PC-9 (cell line): Measurements from ENCODE around the gene ADISSP.
"Not testable (repeated sequence)": the region's sequence is repeated elsewhere in the genome, so short reads cannot be mapped to it uniquely, and the experiment has no call there.

ENCODE experiments used
- EZH2 ChIP-seq: fragments of 200-600 bp; sonication (generic); IDR thresholded peaks from 2 replicates; pipeline ENCODE4 v1.8.0; 2017; ENCODE audit warnings: antibody characterized with exemption, low read depth
- TF ChIP-seq, protein P1 (sequence below): fragments of 200-600 bp; sonication (generic); conservative IDR thresholded peaks from 2 replicates; pipeline ENCODE4 v1.6.1; 2017; ENCODE audit warnings: mixed run types, antibody characterized with exemption, mild to moderate bottlenecking, moderate library complexity

DNA sequence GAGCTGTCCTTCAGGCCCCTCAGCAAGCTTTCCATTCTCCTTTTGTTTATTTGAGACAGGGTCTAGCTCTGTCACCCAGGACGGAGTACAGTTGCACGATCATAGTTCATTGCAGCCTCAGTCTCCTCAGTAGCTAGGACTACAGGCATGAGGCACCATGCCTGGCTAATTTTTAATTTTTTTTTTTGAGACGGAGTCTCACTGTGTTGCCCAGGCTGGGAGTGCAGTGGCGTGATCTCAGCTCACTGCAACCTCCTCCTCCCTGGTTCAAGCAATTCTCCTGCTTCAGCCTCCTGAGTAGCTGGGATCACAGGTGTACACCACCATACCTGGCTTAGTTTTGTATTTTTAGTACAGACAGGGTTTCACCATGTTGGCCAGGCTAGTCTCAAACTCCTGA lies 21.6 kb upstream of the ADISSP start:
- TF ChIP-seq, protein P1, sequence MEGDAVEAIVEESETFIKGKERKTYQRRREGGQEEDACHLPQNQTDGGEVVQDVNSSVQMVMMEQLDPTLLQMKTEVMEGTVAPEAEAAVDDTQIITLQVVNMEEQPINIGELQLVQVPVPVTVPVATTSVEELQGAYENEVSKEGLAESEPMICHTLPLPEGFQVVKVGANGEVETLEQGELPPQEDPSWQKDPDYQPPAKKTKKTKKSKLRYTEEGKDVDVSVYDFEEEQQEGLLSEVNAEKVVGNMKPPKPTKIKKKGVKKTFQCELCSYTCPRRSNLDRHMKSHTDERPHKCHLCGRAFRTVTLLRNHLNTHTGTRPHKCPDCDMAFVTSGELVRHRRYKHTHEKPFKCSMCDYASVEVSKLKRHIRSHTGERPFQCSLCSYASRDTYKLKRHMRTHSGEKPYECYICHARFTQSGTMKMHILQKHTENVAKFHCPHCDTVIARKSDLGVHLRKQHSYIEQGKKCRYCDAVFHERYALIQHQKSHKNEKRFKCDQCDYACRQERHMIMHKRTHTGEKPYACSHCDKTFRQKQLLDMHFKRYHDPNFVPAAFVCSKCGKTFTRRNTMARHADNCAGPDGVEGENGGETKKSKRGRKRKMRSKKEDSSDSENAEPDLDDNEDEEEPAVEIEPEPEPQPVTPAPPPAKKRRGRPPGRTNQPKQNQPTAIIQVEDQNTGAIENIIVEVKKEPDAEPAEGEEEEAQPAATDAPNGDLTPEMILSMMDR = not testable (repeated sequence)
- TF ChIP-seq EZH2 = not testable (repeated sequence)
